NCI-H2196 (cell line): ENCODE results near the gene ITPR2.
"Not testable (repeated sequence)": the region's sequence is repeated elsewhere in the genome, so short reads cannot be mapped to it uniquely, and the experiment has no call there.

Experiments used
- DNase-seq: peaks from one replicate; lab custom pipeline; 2025; ENCODE audit not compliant: unreplicated experiment; lab: John Stamatoyannopoulos, UW

Gene ITPR2

DNA sequence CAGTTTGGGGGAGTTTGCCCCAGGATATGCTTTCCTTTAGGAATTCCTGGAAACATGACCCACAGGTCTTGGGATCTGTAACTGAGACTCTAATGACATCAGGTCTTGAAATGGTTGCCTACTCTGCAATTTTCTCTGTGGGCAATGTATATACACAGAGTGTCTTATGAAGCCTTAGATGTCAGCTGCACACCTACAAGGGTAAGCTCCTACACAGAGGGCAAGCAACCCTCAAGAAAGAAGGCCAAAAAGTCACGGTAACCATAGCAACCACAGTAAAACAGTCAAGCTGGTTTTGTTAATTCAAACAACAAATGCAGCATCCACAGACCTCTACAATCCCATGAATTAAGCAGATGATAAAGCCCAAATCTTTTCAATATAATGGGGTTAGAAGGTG, 344.6 kb downstream of the ITPR2 start:
- DNase-seq = no peak

DNA sequence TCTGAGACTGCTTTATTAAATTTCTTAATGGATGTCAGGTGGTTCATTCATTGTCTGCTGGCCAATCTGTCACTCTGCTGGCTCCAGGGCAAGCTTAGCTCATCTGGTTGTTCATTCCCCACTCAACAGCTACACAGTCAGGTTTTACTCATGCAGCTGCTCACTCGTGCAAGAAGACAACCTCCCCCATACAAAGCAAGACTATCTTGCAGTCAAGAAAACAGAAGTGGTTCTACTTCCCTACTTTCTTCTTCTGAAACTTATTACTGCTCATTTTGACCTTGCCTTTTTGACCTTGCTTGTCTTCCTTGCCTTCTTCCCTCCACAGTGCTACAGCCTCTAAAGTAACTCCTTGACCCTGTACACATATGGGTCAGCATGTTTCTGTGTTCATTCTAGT, 359.7 kb downstream of the ITPR2 start:
- no peak for DNase-seq

DNA sequence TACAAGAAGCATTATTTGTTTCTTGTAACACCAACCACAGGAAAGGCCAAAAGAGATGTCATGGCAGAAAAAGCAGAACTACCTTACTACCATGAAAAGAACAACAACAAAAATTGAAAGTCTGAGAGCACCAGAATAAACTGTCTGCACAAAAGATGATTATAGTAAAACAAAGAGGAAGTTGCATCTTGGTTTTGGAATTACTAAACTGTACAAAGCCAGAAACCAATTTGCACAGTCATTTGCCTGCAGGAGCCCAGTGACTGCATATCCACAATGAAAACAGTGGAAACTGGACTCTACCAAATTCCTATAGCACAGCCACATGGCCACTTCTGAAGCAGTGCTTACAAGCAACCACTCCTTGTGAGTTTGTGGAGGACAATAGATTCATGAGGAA, 361.4 kb downstream of the ITPR2 start:
- no peak for DNase-seq

DNA sequence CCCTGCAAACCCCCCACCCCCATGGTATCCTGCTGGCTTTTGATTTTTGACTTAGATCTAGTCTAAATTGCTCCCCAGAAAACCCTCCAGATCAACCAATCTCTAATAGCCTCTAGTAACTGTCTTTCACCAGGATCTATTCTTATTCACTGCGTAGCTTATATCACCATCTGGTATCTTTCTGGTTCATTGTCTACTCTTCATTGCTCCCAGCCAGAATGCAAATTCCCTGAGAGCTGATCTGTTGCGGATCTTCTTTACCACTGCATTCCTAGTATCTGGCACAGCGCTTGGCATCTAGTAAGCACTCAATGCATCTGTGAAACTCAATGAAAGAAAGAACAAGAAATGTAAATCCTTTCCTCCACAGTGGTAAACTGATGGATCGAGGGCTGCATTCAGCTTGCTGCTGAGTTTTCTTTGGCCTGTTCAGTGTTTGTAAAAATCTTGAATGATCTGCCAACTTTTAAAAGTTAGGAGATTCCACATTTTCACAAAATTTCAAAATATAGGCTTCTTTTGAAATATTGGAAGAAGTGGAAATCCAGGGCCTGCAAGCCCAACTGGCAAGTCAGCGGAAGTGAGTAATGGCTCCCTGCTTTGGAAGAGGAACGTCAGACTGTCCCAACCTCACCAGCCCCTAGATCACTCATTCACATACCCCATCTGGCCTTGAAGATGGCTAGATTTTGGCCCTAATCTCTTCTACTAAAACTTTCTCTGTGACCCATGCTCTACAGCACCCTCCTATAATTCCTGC, 363.4 kb downstream of the ITPR2 start:
- no peak for DNase-seq

DNA sequence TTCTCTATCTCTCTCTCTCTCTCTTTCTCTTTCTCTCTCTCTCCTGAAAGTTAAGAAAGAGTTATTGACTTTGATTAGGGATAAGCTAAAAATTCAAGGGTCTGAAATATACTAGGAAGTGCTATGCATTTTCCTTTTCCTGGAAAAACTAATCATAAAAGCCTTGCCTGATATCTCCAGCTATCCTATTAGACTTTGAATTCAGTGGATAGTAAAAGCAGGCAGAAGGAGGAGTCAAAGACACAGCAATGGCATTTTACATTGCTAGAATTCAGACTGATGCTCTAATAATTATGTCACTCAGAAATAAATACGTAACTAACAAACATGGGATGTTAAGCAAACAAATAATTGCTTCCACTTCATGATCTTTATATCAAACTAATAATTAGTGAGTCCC, 365.6 kb downstream of the ITPR2 start:
- no peak for DNase-seq

DNA sequence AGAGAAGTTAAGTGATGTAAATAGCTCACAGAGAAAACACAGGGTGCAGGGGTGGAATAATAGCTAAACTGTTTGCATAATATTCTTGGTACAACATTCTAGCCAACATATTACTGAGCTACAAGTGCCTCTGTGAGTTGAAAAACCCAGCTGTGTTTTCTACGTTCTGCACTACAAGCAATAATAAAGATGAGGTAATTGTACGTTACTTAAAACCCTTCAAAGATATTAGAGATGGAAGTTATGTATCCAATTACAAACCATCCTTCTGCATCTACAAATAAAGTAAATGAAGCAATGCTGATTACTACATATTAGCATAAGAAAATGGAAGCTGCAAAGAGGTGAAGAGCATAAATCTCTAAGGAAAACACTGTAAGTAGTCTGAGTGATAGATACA, 366.3 kb downstream of the ITPR2 start:
- no peak for DNase-seq

DNA sequence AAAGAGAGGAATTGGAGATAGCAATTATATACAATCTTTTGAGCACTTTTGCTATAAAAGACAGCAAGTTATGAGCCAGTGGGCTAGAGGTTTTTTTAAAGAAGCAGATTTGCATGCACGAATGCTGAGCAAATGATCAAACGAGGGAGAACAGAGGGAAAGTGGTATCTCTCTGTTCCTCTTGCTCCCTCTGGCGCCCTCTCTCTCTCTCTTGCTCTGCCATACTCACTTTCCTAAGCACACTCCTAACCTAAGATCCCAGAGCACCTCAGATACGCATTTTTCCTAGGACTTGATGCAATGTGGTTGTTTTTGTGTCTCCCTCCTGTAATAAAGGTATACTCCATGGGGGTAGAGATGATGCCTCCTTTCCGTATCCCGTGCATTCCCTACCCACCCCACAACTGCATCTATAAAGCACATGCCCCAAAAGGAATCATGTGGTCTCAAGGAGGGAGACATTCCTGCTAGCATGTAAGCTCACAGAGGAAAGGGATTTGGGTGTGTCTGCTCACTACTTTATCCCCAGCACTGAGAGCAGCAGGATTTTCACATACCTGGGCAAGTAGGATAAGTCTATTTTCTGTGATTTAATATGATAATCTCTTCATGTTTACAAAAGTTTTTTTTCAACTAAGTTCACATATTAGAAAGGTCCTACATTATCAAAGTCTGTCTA, 367.4 kb downstream of the ITPR2 start:
- no peak for DNase-seq

DNA sequence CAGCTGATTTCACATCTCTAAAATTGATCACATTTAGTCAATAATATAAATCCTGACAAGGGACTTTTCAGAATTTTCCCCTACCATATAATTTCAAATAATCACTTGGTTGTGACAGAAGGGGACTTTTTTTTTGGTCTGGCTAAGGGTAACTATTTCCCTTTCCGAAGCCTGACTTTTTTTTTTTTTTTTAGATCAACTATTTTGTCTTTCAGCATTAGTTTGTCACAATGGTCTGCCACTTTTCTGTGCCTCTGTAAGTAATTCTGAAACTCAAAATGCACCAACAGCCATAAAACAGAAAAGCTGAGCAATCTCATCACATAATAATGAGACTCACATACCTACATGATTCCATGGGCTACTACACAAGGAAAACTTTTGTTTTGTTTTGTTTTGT, 371.2 kb downstream of the ITPR2 start:
- DNase-seq = no peak

DNA sequence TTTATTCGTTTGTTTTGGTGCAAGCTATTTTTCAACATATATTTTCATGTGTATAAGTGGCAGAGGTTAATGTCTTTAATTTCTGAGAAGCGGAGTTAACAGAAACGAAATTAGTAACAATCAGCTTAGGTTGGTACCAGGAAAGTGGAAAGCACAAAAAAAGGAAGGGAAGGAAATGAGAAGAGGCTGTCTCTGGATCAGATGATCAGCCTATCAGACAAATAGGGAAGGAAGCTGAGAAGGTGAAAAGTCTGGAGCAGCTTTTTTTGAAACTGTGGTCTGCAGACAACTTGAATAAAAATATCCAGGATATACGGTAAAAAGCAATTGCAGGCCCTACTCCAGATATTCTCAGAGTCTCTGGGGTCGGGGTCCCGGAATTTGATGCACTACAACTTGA, 372.6 kb downstream of the ITPR2 start:
- no peak for DNase-seq

DNA sequence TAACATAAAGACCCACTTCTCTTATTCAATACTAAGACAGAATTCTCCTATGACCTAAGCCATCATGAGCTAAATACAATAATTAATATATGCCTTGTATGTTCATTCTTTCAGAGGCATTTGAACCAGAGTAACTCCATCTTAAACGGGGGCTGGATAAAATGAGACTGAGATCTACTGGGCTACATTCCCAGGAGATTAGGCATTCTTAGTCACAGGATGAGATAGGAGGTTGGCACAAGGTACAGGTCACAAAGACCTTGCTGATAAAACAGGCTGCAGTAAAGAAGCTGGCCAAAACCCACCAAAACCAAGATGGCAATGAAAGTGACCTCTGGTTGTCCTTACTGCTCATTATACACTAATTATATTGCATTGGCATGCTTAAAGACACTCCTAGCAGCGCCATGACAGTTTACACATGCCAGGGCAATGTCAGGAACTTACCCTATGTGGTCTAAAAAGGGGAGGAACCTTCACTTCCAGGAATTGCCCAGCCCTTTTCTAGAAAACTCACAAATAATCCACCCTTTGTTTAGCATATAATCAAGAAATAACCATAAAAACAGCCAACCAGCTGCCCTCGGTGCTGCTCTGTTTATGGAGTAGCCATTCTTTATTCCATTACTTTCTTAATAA, 376.9 kb downstream of the ITPR2 start:
- no peak for DNase-seq

DNA sequence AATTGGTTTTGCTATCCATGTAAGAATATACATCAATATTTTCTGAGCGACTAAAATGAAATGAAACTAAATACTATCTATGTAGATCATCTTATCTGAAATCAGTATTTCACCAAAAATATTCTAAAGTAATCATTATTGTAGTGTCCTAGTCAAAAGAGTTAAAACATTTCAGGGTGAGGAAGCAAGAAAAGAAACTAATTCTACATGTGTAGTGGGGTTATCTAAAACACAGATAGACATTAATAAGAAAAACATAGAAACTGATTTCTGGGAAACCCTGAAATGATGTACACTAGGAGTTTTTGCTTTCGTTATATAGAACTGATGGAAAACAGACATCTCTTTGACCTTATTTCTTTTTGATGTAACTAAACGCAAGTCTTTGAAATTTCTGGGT, 379.7 kb downstream of the ITPR2 start:
- DNase-seq = no peak

DNA sequence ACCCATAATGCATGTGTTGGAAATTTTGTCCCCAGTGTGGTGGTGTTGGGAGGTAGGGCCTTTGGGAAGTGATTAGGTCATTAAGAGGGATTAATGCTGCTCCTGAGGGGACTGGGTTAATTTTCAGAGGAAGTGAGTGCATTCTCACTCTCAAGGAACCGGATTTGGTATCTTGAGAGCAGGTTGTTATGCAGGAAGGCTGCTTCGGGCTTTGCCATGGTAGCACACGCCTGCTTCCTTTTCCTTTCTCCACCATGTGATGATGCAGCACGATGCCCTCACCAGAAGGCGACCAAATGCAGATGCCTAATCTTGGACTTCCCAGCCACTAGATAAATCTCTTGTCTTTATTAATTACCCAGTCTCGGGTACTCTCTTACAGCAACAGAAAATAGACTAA, 380.5 kb downstream of the ITPR2 start:
- DNase-seq = no peak

DNA sequence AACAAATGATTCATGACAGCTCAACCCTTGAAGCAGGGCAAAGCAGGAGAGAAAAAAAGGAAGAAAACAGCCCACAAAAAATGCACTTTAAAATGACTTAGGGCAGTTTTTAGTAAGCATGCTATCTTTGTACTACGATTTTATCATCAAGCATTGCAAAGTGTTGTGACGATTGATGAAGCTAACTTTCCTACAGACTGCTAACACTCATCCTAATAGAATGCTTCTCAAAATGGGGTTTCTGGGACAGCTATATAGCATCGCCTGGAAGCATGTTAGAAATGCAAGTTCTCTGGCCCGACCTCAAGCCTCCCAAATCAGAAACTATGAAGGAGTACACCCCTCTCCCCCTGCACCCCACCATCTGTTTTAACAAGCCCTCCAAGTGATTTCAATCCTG, 381.2 kb downstream of the ITPR2 start:
- no peak for DNase-seq

DNA sequence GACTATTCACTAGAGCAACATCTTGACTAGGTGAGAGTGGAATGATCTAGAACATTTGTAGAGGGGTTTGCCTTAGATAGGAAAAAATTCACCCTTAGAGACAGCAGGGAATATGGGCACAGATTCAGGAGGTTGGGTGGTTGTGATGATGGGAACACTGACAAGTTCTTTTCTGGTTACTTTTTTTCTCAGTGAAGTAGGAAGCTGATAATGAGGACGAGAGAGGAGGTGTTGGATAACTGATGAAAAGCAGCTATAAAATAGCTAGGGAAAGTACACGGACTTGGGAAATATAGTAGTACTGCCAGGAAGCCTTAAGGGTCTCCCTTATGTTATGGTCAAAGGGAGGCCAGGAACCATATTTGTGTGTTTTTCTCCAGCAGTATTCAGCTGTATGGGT, 387.1 kb downstream of the ITPR2 start:
- DNase-seq = no peak

DNA sequence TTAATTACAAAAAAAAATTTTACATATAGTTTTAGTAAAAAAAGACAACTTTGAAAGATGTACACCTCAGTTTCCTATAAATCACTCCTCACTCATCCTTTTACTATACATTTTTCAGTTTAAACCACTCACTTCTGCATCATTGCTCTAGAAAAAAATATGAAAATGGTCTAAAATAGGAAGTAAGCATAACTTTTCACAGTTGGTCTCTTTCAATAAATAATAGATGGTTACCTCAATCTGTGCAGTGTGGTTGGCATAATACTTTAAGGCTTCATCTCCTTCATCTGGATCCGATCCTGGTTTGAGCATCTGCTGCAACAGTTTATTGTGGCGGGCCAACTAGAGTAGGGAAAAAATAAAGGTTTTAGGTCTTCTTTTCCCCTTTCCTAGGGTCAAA, 389.7 kb downstream of the ITPR2 start:
- no peak for DNase-seq

DNA sequence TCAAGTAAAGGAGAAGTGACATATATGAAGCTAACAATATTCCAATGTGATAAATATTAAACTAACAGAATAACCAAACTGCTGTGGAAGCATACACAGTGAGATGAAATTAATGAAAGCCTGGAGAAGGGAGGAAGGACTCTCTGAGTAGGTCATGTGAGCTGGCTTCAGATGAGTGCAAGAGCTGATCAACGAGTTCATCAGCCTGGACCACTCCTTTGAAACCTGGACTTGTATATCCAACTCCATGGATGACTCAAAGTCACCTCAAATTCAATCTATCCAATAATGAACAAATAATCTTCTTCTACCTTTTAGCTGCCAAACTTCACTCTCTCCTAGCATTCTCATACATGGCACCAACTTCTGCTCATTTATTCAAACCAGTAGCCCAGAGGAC, 391.6 kb downstream of the ITPR2 start:
- no peak for DNase-seq

DNA sequence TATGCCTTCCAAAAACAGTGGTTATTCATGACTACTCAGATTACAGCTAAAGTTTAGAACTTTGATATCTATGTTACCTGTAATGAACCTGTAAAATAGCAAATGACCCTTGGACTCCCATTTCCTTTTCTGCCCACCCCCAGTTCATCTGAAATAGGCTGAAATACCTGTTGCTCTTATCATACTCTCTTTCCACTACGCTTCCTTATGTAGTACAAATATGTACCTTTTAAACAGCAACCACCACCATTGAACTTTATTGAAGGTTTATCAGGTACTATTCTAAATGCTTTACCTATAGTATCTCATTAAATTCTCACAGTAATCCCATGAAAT, 398.0 kb downstream of the ITPR2 start:
- no peak for DNase-seq

DNA sequence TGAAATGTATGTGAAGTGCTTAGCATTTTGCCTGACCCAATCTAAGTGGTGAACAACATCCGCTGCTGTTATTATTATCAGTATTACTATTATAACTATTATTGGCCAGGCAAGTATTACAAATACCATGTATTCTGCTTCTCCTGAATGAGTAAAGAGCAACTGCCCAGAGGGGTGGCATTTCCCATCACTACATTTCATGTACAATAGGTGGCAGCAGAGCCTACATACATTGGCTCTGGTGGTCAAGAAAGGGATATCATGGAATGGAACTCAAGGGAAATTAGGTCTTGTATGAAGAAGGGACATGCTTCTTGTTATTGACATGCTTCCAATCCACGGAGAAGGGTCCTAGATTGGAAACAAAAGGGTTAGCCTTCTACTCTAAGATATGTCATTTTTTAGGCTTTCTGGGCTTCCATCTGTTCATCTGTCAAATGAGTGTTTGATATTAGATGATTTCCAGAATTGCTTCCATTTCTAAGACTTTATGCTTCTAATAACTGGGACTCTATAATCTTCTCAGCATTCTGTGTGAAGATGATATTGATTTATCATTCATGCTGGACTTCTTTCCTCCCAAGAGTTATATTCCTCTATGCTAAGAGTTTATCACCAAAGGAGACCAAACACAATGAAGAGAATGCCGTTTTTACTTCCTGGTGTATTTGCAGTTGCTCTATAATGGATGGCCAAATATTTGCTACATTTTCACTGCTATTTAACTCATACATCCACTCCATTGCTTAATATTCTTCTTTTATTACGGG, 398.5 kb downstream of the ITPR2 start:
- peak; percentile 62 for DNase-seq

DNA sequence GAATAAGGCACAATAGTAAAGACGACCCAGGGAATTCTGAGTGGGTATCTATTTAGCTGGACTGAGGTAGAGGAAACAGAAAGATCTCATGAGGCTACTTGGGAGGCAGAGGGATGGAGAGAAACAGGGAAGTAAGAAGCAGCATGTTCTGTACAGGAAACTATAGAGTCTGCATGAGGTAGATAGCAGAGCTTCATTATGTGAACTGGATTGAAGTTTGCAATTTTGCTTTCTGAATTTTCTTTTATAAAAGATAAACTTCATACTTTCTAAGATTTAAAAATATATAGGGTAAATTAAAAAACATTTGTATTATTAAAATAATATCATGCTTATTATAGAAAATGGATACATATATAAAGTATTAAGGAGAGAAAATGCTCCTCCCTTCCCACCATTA, 399.3 kb downstream of the ITPR2 start:
- not testable (repeated sequence) for DNase-seq

DNA sequence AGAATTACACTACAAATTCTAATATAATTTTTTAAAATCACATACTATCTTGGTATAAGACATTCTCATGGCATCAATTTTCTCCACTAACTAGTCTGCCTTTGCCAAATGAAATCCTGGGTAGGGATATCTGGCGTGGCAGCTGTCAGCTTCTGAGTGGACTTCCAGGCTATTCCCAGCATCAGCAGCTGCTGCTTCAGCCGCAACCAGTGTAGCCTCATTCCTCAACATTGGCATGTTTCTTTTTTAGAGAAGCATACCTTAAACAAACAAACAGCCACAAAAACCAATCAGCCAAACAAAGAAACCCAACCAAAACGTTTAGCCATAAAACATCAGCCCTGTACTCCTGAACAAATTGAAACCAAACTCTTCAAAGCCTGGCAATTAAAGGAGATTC, 401.8 kb downstream of the ITPR2 start:
- DNase-seq = peak; percentile 33

DNA sequence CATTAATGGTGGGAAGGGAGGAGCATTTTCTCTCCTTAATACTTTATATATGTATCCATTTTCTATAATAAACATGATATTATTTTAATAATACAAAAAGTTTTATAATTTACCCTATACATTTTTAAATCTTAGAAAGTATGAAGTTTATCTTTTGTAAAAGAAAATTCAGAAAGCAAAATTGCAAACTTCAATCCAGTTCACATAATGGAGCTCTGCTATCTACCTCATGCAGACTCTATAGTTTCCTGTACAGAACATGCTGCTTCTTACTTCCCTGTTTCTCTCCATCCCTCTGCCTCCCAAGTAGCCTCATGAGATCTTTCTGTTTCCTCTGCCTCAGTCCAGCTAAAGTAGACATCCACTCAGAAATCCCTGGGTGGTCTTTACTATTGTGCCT, 402.4 kb downstream of the ITPR2 start:
- not testable (repeated sequence) for DNase-seq
